Measurements from ENCODE around the gene WDR90. TPM values are rescaled to one million over a fixed set of nuclear protein-coding genes. Genes with fewer than 3 reads are reported as not detected.

The WDR90 gene
- total and polyA plus RNA-seq, 2 of the 13 experiments (the other 11 are each of a cell fraction or from before 2014, with no cell fraction given): 14.9 to 28.9 TPM

GRCh38 chr16:680967-681745 lies 32.0 kb downstream of the WDR90 start (continued):
- TF ChIP-seq ZFP91 (CRISPR knock-in tag; IDR thresholded peaks at IDR 0.05; ENCODE audit: borderline replicate concordance): peak; percentile 70; the same call in 1 of the 2 replicates
- TF ChIP-seq TBX2 (CRISPR knock-in tag; IDR thresholded peaks at IDR 0.05; ENCODE audit: borderline replicate concordance): peak; percentile 42; the same call in 1 of the 2 replicates
- peak; percentile 56; the same call in 1 of the 2 replicates for TF ChIP-seq ZNF552 (CRISPR knock-in tag; IDR thresholded peaks at IDR 0.05; ENCODE audit: borderline replicate concordance)
- TF ChIP-seq AHDC1 (CRISPR knock-in tag; IDR thresholded peaks at IDR 0.05; ENCODE audit: borderline replicate concordance): 0 out of 2 replicates have a peak, but pooled peaks have one; percentile 15
- 0 out of 2 replicates have a peak, but pooled peaks have one; percentile 7 for TF ChIP-seq KLF12 (CRISPR knock-in tag; IDR thresholded peaks at IDR 0.05; ENCODE audit: borderline replicate concordance)
- peak; percentile 30; the same call in 1 of the 2 replicates for TF ChIP-seq ZNF225 (CRISPR knock-in tag; IDR thresholded peaks at IDR 0.05)
- peak; percentile 51; the same call in 1 of the 2 replicates for TF ChIP-seq MYC (CRISPR knock-in tag; IDR thresholded peaks at IDR 0.05; ENCODE audit: borderline replicate concordance)
- no peak for TF ChIP-seq ZSCAN5A (CRISPR knock-in tag; IDR thresholded peaks at IDR 0.05; ENCODE audit: borderline replicate concordance)
- peak; percentile 69 to 72; a peak in 3 of 4 replicates for TF ChIP-seq HMGXB4 (CRISPR knock-in tag; IDR thresholded peaks at IDR 0.05; ENCODE audit: borderline replicate concordance in 1 of 2, low read depth in 1 of 2)
- TF ChIP-seq ZNF235 (CRISPR knock-in tag; IDR thresholded peaks at IDR 0.05; ENCODE audit: borderline replicate concordance): 0 out of 2 replicates have a peak, but pooled peaks have one; percentile 24
- no peak; the same call in 1 of the 2 replicates for TF ChIP-seq GABPA (IDR thresholded peaks at IDR 0.05; ENCODE audit: low read depth, low read length)
- TF ChIP-seq GABPA (CRISPR knock-in tag; IDR thresholded peaks at IDR 0.05; ENCODE audit: low read depth): peak; percentile 54; the same call in 1 of the 2 replicates
- TF ChIP-seq GATAD1 (CRISPR knock-in tag; IDR thresholded peaks at IDR 0.05): peak; percentile 45; the same call in 1 of the 2 replicates
- TF ChIP-seq HNF4A (CRISPR knock-in tag; IDR thresholded peaks at IDR 0.05): peak; percentile 3; the same call in 1 of the 2 replicates
